Keratinocyte (primary cell): ENCODE results near the gene PTMS. TPM values are rescaled to one million over a fixed set of nuclear protein-coding genes. Genes with fewer than 3 reads are reported as not detected.

Experiments used
- DNase-seq: peaks from one replicate; pipeline ENCODE4 v3.0.0-alpha.2; 2011; ENCODE audit warnings: low read depth, missing footprints, low spot score
- FAIRE-seq: peaks from 2 replicates; lab custom pipeline; 2011; peaks lifted over from hg19 to GRCh38; lab: Jason Lieb, UNC
- H2AFZ ChIP-seq: 2 replicates; pipeline ENCODE4 v1.6.0; 2012; ENCODE audit warnings: low read length, control low read depth, inconsistent platforms; ENCODE audit not compliant: control insufficient read depth
- H3K27ac ChIP-seq: 2 replicates; pipeline ENCODE4 v1.5.1; 2011; ENCODE audit warnings: low read length; ENCODE audit not compliant: control insufficient read depth, insufficient read depth
- H3K27me3 ChIP-seq: 3 replicates; pipeline ENCODE4 v1.6.0; 2011; ENCODE audit warnings: low read length; ENCODE audit not compliant: control insufficient read depth, insufficient read depth; ENCODE audit errors: extremely low read depth
- H3K36me3 ChIP-seq, 2 experiments: 2 replicates in 1 of 2; 3 replicates in 1 of 2; pipeline ENCODE4 v1.5.1; 2011; ENCODE audit warnings: low read length in 2 of 2, mild to moderate bottlenecking in 1 of 2; ENCODE audit not compliant: control insufficient read depth in 2 of 2, insufficient read depth in 2 of 2; ENCODE audit errors: extremely low read depth in 1 of 2
- H3K4me1 ChIP-seq: 3 replicates; pipeline ENCODE4 v1.5.1; 2011; ENCODE audit warnings: low read length; ENCODE audit not compliant: control insufficient read depth, insufficient read depth; ENCODE audit errors: extremely low read depth
- H3K4me2 ChIP-seq: 3 replicates; pipeline ENCODE4 v1.6.0; 2011; ENCODE audit warnings: low read depth, low read length; ENCODE audit not compliant: control insufficient read depth, insufficient read depth; ENCODE audit errors: extremely low read depth
- H3K4me3 ChIP-seq, 3 experiments: fragments of 200-600 bp in 1 of 3; sonication (generic) in 1 of 3; 2 replicates in 2 of 3; 3 replicates in 1 of 3; pipeline ENCODE4 v1.5.1; 2011 to 2016; ENCODE audit warnings: low read length in 3 of 3, mild to moderate bottlenecking in 3 of 3, control low read depth in 2 of 3, inconsistent platforms in 1 of 3, low read depth in 1 of 3, mixed read lengths in 1 of 3, mixed run types in 1 of 3, moderate library complexity in 1 of 3; ENCODE audit not compliant: control insufficient read depth in 2 of 3, insufficient read depth in 2 of 3; ENCODE audit errors: extremely low read depth in 1 of 3
- H3K79me2 ChIP-seq: 2 replicates; pipeline ENCODE4 v1.6.0; 2012; ENCODE audit warnings: low read length; ENCODE audit not compliant: control insufficient read depth, insufficient read depth
- H3K9ac ChIP-seq: 3 replicates; pipeline ENCODE4 v1.6.0; 2011; ENCODE audit warnings: low read length; ENCODE audit not compliant: control insufficient read depth, insufficient read depth; ENCODE audit errors: extremely low read depth
- H3K9me1 ChIP-seq: 3 replicates; pipeline ENCODE4 v1.6.0; 2011; ENCODE audit warnings: low read length; ENCODE audit not compliant: control insufficient read depth, insufficient read depth; ENCODE audit errors: extremely low read depth
- H3K9me3 ChIP-seq: 2 replicates; pipeline ENCODE4 v1.5.1; 2012; ENCODE audit warnings: low read depth, low read length; ENCODE audit not compliant: control insufficient read depth
- H4K20me1 ChIP-seq: 3 replicates; pipeline ENCODE4 v1.6.0; 2011; ENCODE audit warnings: low read length; ENCODE audit not compliant: control insufficient read depth, insufficient read depth; ENCODE audit errors: extremely low read depth
- EZH2 ChIP-seq: IDR thresholded peaks from one replicate; pipeline ENCODE4 v1.6.1; 2012; ENCODE audit warnings: inconsistent platforms, mild to moderate bottlenecking, low read length, moderate library complexity
- dilution Hi-C: fragments of 300-500 bp; cut with MboI; formaldehyde crosslinking; loops from one replicate; pipeline ENCODE4 v1.7.0; 2020; ENCODE audit warnings: low sequenced_read_pairs; ENCODE audit not compliant: extremely low pct_ligation_motif_present
- polyA plus RNA-seq, 5 experiments: library from polyadenylated mRNA; depleted of rRNA in 3 of 5; stranded (reverse) in 3 of 5; stranded (forward) in 1 of 5; unstranded in 1 of 5; fragments of >200 nt; gene quantifications; 1 replicate in 1 of 5; 2 replicates in 3 of 5; 3 replicates in 1 of 5; pipeline versions ENCODE4 v1.2.1 to v1.2.3, GENCODE V29; 2011 to 2012; ENCODE audit warnings: missing spikeins in 2 of 5, low read depth in 1 of 5, low replicate concordance in 1 of 5
- TF ChIP-seq, protein P1 (sequence below), 3 experiments: IDR thresholded peaks in 1 of 3; conservative IDR thresholded peaks in 1 of 3; optimal IDR thresholded peaks in 1 of 3; 2 replicates in 2 of 3; 3 replicates in 1 of 3; pipeline versions ENCODE3 to v1.5.1; 2011; ENCODE audit warnings: low read length in 3 of 3, mild to moderate bottlenecking in 3 of 3, moderate library complexity in 2 of 3, control low read depth in 1 of 3, inconsistent platforms in 1 of 3; ENCODE audit not compliant: insufficient read depth in 2 of 3; ENCODE audit errors: extremely low read depth in 1 of 3

The PTMS gene
- polyA plus RNA-seq, 1 donor (not counting 4 experiments of a cell fraction or from before 2014, with no cell fraction given), result 119 TPM

DNA sequence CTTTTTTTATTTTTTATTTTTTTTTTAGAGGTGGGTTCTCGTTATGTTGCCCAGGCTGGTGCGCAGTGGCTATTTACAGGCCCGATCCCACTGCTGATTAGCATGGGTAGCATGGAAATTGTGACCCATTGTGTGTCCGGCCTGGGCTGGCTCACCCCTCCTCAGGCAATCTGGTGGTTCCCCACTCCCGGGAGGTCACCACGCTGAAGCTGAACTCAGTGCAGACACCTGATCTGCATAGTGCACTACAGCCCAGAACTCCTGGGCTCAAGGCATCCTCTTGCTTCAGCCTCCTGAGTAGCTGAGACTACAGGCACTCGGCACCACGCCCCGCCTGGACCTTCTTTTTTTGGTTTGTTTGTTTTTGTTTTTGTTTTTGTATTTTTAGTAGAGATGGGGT, 17.7 kb downstream of the PTMS start:
- H3K9me3 ChIP-seq, result no peaks in the 10 kb centered on the region
- peaks cover under 1% of the 10 kb centered on the region for H3K4me1 ChIP-seq
- no peak for DNase-seq
- dilution Hi-C loops, result no loop called here
- H4K20me1 ChIP-seq, result no peaks in the 10 kb centered on the region
- no peaks in the 10 kb centered on the region for H3K9me1 ChIP-seq
- peaks cover 5% of the 10 kb centered on the region for H3K27me3 ChIP-seq
- TF ChIP-seq, protein P1, sequence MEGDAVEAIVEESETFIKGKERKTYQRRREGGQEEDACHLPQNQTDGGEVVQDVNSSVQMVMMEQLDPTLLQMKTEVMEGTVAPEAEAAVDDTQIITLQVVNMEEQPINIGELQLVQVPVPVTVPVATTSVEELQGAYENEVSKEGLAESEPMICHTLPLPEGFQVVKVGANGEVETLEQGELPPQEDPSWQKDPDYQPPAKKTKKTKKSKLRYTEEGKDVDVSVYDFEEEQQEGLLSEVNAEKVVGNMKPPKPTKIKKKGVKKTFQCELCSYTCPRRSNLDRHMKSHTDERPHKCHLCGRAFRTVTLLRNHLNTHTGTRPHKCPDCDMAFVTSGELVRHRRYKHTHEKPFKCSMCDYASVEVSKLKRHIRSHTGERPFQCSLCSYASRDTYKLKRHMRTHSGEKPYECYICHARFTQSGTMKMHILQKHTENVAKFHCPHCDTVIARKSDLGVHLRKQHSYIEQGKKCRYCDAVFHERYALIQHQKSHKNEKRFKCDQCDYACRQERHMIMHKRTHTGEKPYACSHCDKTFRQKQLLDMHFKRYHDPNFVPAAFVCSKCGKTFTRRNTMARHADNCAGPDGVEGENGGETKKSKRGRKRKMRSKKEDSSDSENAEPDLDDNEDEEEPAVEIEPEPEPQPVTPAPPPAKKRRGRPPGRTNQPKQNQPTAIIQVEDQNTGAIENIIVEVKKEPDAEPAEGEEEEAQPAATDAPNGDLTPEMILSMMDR (optimal IDR thresholded peaks at IDR 0.05 in 1 of 3, IDR thresholded peaks at IDR 0.05 in 1 of 3, conservative IDR thresholded peaks at IDR 0.05 in 1 of 3; ENCODE audit: extremely low read depth in 1 of 3, insufficient read depth in 2 of 3, low read length in 3 of 3), result no peak
- TF ChIP-seq EZH2, result no peak
- H2AFZ ChIP-seq, result no peak overlapping the region
- H3K36me3 ChIP-seq, result no peaks in the 10 kb centered on the region
- H3K79me2 ChIP-seq, result no peaks in the 10 kb centered on the region
- no peak overlapping the region for H3K9ac ChIP-seq
- no peak overlapping the region for H3K27ac ChIP-seq
- H3K4me2 ChIP-seq, result no peak overlapping the region
- H3K4me3 ChIP-seq, result no peak overlapping the region
- FAIRE-seq, result no peak

GRCh38 chr12:6784296-6784695, 18.1 kb downstream of the PTMS start:
- Histone ChIP-seq H3K9me3 (no peaks in the 10 kb centered on the region), H3K79me2 (no peaks in the 10 kb centered on the region), H3K27me3 (peaks cover 5% of the 10 kb centered on the region), H3K4me3 (no peak overlapping the region), H4K20me1 (no peaks in the 10 kb centered on the region), H2AFZ (no peak overlapping the region), H3K4me1 (no peaks in the 10 kb centered on the region), H3K36me3 (no peaks in the 10 kb centered on the region), H3K9me1 (no peaks in the 10 kb centered on the region), H3K4me2 (no peak overlapping the region), H3K9ac (no peak overlapping the region), H3K27ac (no peak overlapping the region)
- dilution Hi-C loops, result no loop called here
- DNase-seq, result no peak
- no peak for FAIRE-seq
- TF ChIP-seq EZH2, result no peak

DNA sequence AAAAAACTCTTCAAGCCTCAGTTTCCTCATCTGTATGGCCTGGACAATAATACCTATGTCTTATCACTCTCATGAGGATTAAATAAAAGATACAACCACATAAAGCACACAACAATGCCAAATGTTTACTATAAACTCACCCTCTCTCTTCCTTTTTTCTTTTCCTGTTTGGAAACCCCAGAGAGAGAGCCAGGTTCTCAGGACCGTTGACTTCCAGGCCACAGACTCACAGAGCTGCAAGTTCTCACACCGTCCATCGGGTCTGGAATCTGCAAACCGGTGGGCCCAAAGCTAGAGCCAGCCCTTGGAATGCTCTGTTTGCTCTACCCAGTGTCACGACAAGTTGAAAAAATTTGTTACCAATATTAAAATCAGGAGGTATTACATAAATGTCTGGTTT, 18.6 kb downstream of the PTMS start:
- FAIRE-seq (no peak), DNase-seq (no peak)
- Histone ChIP-seq H3K4me3 (no peak overlapping the region), H3K4me1 (no peaks in the 10 kb centered on the region), H4K20me1 (no peaks in the 10 kb centered on the region), H3K36me3 (no peaks in the 10 kb centered on the region), H3K9ac (no peak overlapping the region), H3K9me1 (no peaks in the 10 kb centered on the region), H3K4me2 (no peak overlapping the region), H3K27me3 (peaks cover 8% of the 10 kb centered on the region), H3K27ac (no peak overlapping the region), H3K9me3 (no peaks in the 10 kb centered on the region), H2AFZ (no peak overlapping the region), H3K79me2 (no peaks in the 10 kb centered on the region)
- TF ChIP-seq, protein P1 (optimal IDR thresholded peaks at IDR 0.05 in 1 of 3, IDR thresholded peaks at IDR 0.05 in 1 of 3, conservative IDR thresholded peaks at IDR 0.05 in 1 of 3; ENCODE audit: extremely low read depth in 1 of 3, insufficient read depth in 2 of 3, low read length in 3 of 3), result no peak
- TF ChIP-seq EZH2, result no peak
- dilution Hi-C loops, result no loop called here
